Uterus (tissue), 4 donors: ENCODE data around the gene STYXL1. TPM values are rescaled to one million over a fixed set of nuclear protein-coding genes. Genes with fewer than 3 reads are reported as not detected.
A peak's percentile ranks its signal among the peaks of the same experiment; 100 is the strongest.
"Not testable (repeated sequence)": the region's sequence is repeated elsewhere in the genome, so short reads cannot be mapped to it uniquely, and the experiment has no call there.

Experiments used
- DNase-seq, 2 donors: peaks; one replicate each; pipeline ENCODE4 v3.0.0-alpha.2; 2019 to 2020
- H3K27ac ChIP-seq, 2 donors: fragments of 200-600 bp; sonication (generic); 1 replicate in 1 of 2; 2 replicates in 1 of 2; pipeline ENCODE4 v1.5.1; 2016 to 2018
- H3K27me3 ChIP-seq, 2 donors: fragments of 200-600 bp; sonication (generic); one replicate each; pipeline ENCODE4 v1.5.1; 2018 to 2019; ENCODE audit warnings: control low read depth in 1 of 2
- H3K36me3 ChIP-seq, 2 donors: fragments of 200-600 bp; sonication (generic); one replicate each; pipeline ENCODE4 v1.5.1; 2019; ENCODE audit warnings: control low read depth in 1 of 2
- H3K4me1 ChIP-seq, 2 donors: fragments of 200-600 bp; sonication (generic); one replicate each; pipeline ENCODE4 v1.5.1; 2018 to 2019; ENCODE audit warnings: control low read depth in 1 of 2
- H3K4me3 ChIP-seq, 2 donors: fragments of 200-600 bp; sonication (generic); 1 replicate in 1 of 2; 2 replicates in 1 of 2; pipeline ENCODE4 v1.5.1; 2018 to 2019; ENCODE audit warnings: mild to moderate bottlenecking in 1 of 2
- H3K9me3 ChIP-seq, 2 donors: fragments of 200-600 bp; sonication (generic); one replicate each; pipeline ENCODE4 v1.5.1; 2019; ENCODE audit warnings: control low read depth in 1 of 2
- CTCF ChIP-seq, 4 experiments: fragments of 200-600 bp in 2 of 4; fragments of 450-650 bp in 2 of 4; sonication (generic) in 2 of 4; IDR thresholded peaks; one replicate each; pipeline ENCODE4 v1.5.1; 2016 to 2019; ENCODE audit warnings: antibody characterized with exemption in 4 of 4, mild to moderate bottlenecking in 2 of 4, moderate library complexity in 1 of 4
- POLR2A ChIP-seq, 2 donors: fragments of 450-650 bp; IDR thresholded peaks; one replicate each; pipeline ENCODE4 v1.6.1; 2016; ENCODE audit warnings: antibody characterized with exemption in 2 of 2, mild to moderate bottlenecking in 1 of 2, moderate library complexity in 1 of 2
- intact Hi-C: fragments of 100-400 bp; cut with DNase I; formaldehyde crosslinking; loops from one replicate; pipeline ENCODE4 v1.15.1; 2023; ENCODE audit warnings: low total_unique reads
- total RNA-seq, 4 donors: library from RNA; depleted of rRNA in 3 of 4; stranded (reverse); fragments of >200 nt in 3 of 4; gene quantifications; one replicate each; pipeline versions ENCODE4 v1.1.0 to v1.2.4, GENCODE V29; 2014 to 2023
- donor health status: DM: yes; HTN: yes; CAD: no.

Gene STYXL1
- total RNA-seq, 4 donors from 2014 or later = 4.4 to 27.3 (median 14.1) TPM

GRCh38 chr7:76022026-76022780, 25.6 kb downstream of the STYXL1 start:
- no peak for DNase-seq
- no peaks in the 10 kb centered on the region for H3K9me3 ChIP-seq
- H3K36me3 ChIP-seq = no peaks in the 10 kb centered on the region

GRCh38 chr7:76020031-76020714, 27.6 kb downstream of the STYXL1 start:
- no peak overlapping the region for H3K27ac ChIP-seq
- intact Hi-C loops = loop anchor here (10.0 kb wide), 1 partner anchor 155 kb away; no protein-coding TSS in a partner anchor
- no peaks in the 10 kb centered on the region for H3K27me3 ChIP-seq
- TF ChIP-seq CTCF (IDR thresholded peaks at IDR 0.05) (peak; percentile 63 to 89 (median 75)), POLR2A (IDR thresholded peaks at IDR 0.05) (no peak)
- H3K9me3 ChIP-seq = no peaks in the 10 kb centered on the region
- H3K4me1 ChIP-seq = no peaks in the 10 kb centered on the region
- H3K36me3 ChIP-seq = no peaks in the 10 kb centered on the region
- peak; percentile 65 to 72 for DNase-seq
- H3K4me3 ChIP-seq = no peak overlapping the region

More at GRCh38 chr7:76022026-76022780, 25.6 kb downstream of the STYXL1 start:
- no peak overlapping the region for H3K4me3 ChIP-seq
- H3K27ac ChIP-seq = no peak overlapping the region
- intact Hi-C loops = loop anchor here (10.0 kb wide), 1 partner anchor 157 kb away; no protein-coding TSS in a partner anchor
- H3K4me1 ChIP-seq = no peaks in the 10 kb centered on the region
- no peak for TF ChIP-seq POLR2A (IDR thresholded peaks at IDR 0.05)
- no peak for TF ChIP-seq CTCF (IDR thresholded peaks at IDR 0.05)
- no peaks in the 10 kb centered on the region for H3K27me3 ChIP-seq

GRCh38 chr7:76018520-76018919, 29.3 kb downstream of the STYXL1 start:
- H3K36me3 ChIP-seq, DNase-seq, H3K9me3 ChIP-seq, intact Hi-C loops, H3K27ac ChIP-seq, H3K4me3 ChIP-seq, H3K4me1 ChIP-seq, H3K27me3 ChIP-seq: not testable (repeated sequence)

GRCh38 chr7:76016191-76016947, 31.4 kb downstream of the STYXL1 start:
- Histone ChIP-seq H3K36me3 (no peaks in the 10 kb centered on the region), H3K4me3 (no peak overlapping the region), H3K27me3 (no peaks in the 10 kb centered on the region), H3K4me1 (no peaks in the 10 kb centered on the region), H3K9me3 (no peaks in the 10 kb centered on the region), H3K27ac (no peak overlapping the region)
- intact Hi-C loops = no loop called here
- no peak for TF ChIP-seq POLR2A (IDR thresholded peaks at IDR 0.05)
- no peak for TF ChIP-seq CTCF (IDR thresholded peaks at IDR 0.05)
- DNase-seq = no peak

- Histone ChIP-seq H3K4me1 (no peaks in the 10 kb centered on the region), H3K27ac (peak overlapping the region; percentile 6 to 74), H3K4me3 (no peak overlapping the region), H3K36me3 (no peaks in the 10 kb centered on the region), H3K27me3 (no peaks in the 10 kb centered on the region), H3K9me3 (no peaks in the 10 kb centered on the region)
- TF ChIP-seq CTCF (IDR thresholded peaks at IDR 0.05) (no peak), POLR2A (IDR thresholded peaks at IDR 0.05) (no peak)
- peak in 1 of 2 donors; percentile 28 for DNase-seq
- intact Hi-C loops = no loop called here
Observed at GRCh38 chr7:76011442-76011861, 36.3 kb downstream of the STYXL1 start.
